ENCODE measurements around the gene CLDN14.

Gene CLDN14

GRCh38 chr21:36422279-36423098 lies 57.4 kb downstream of the CLDN14 start:
- TF ChIP-seq POLR2AphosphoS5 (IDR thresholded peaks at IDR 0.05; ENCODE audit: low read depth, low read length) (no peak), POLR2A (IDR thresholded peaks at IDR 0.05; ENCODE audit: low read depth, low read length) (no peak), SPI1 (IDR thresholded peaks at IDR 0.05; ENCODE audit: low read depth, low read length) (no peak), PAX5 (IDR thresholded peaks at IDR 0.05; ENCODE audit: insufficient read depth, low read length, severe bottlenecking) (no peak), TAF1 (IDR thresholded peaks at IDR 0.05; ENCODE audit: low read depth, low read length) (no peak), POU2F2 (IDR thresholded peaks at IDR 0.05; ENCODE audit: low read depth, low read length) (no peak)
- DNase-seq (ENCODE audit: insufficient read length, low spot score) (peak; percentile 72), FAIRE-seq (peak; percentile 40)

- TF ChIP-seq POLR2A (IDR thresholded peaks at IDR 0.05; ENCODE audit: low read depth, low read length): no peak
- no peak for TF ChIP-seq SPI1 (IDR thresholded peaks at IDR 0.05; ENCODE audit: low read depth, low read length)
- TF ChIP-seq POU2F2 (IDR thresholded peaks at IDR 0.05; ENCODE audit: low read depth, low read length): no peak
- TF ChIP-seq POLR2AphosphoS5 (IDR thresholded peaks at IDR 0.05; ENCODE audit: low read depth, low read length): no peak
- no peak for TF ChIP-seq TAF1 (IDR thresholded peaks at IDR 0.05; ENCODE audit: low read depth, low read length)
- TF ChIP-seq PAX5 (IDR thresholded peaks at IDR 0.05; ENCODE audit: insufficient read depth, low read length, severe bottlenecking): no peak
- FAIRE-seq (no peak), DNase-seq (ENCODE audit: insufficient read length, low spot score) (no peak)
These were observed 59.2 kb downstream of the CLDN14 start for GRCh38 chr21:36420571-36421339.

GRCh38 chr21:36419996-36420395 lies 59.9 kb downstream of the CLDN14 start:
- FAIRE-seq (peak; percentile 78), DNase-seq (ENCODE audit: insufficient read length, low spot score) (peak; percentile 71)
- TF ChIP-seq TAF1 (IDR thresholded peaks at IDR 0.05; ENCODE audit: low read depth, low read length) (no peak), POLR2A (IDR thresholded peaks at IDR 0.05; ENCODE audit: low read depth, low read length) (no peak), SPI1 (IDR thresholded peaks at IDR 0.05; ENCODE audit: low read depth, low read length) (no peak), POU2F2 (IDR thresholded peaks at IDR 0.05; ENCODE audit: low read depth, low read length) (no peak), PAX5 (IDR thresholded peaks at IDR 0.05; ENCODE audit: insufficient read depth, low read length, severe bottlenecking) (no peak), POLR2AphosphoS5 (IDR thresholded peaks at IDR 0.05; ENCODE audit: low read depth, low read length) (no peak)

- DNase-seq (ENCODE audit: insufficient read length, low spot score) (no peak), FAIRE-seq (no peak)
- TF ChIP-seq POLR2A (IDR thresholded peaks at IDR 0.05; ENCODE audit: low read depth, low read length): no peak
- TF ChIP-seq POLR2AphosphoS5 (IDR thresholded peaks at IDR 0.05; ENCODE audit: low read depth, low read length): no peak
- no peak for TF ChIP-seq TAF1 (IDR thresholded peaks at IDR 0.05; ENCODE audit: low read depth, low read length)
- no peak for TF ChIP-seq PAX5 (IDR thresholded peaks at IDR 0.05; ENCODE audit: insufficient read depth, low read length, severe bottlenecking)
- TF ChIP-seq SPI1 (IDR thresholded peaks at IDR 0.05; ENCODE audit: low read depth, low read length): no peak
- no peak for TF ChIP-seq POU2F2 (IDR thresholded peaks at IDR 0.05; ENCODE audit: low read depth, low read length)
These were observed 60.7 kb downstream of the CLDN14 start for GRCh38 chr21:36419241-36419640.

GRCh38 chr21:36415375-36415774 lies 64.5 kb downstream of the CLDN14 start:
- TF ChIP-seq POLR2A (IDR thresholded peaks at IDR 0.05; ENCODE audit: low read depth, low read length) (no peak), POLR2AphosphoS5 (IDR thresholded peaks at IDR 0.05; ENCODE audit: low read depth, low read length) (no peak), POU2F2 (IDR thresholded peaks at IDR 0.05; ENCODE audit: low read depth, low read length) (no peak), TAF1 (IDR thresholded peaks at IDR 0.05; ENCODE audit: low read depth, low read length) (no peak), PAX5 (IDR thresholded peaks at IDR 0.05; ENCODE audit: insufficient read depth, low read length, severe bottlenecking) (no peak), SPI1 (IDR thresholded peaks at IDR 0.05; ENCODE audit: low read depth, low read length) (no peak)
- no peak for FAIRE-seq
- no peak for DNase-seq (ENCODE audit: insufficient read length, low spot score)

GRCh38 chr21:36412916-36413315 lies 67.0 kb downstream of the CLDN14 start:
- FAIRE-seq: no peak
- no peak for TF ChIP-seq POU2F2 (IDR thresholded peaks at IDR 0.05; ENCODE audit: low read depth, low read length)
- no peak for TF ChIP-seq POLR2AphosphoS5 (IDR thresholded peaks at IDR 0.05; ENCODE audit: low read depth, low read length)
- no peak for TF ChIP-seq TAF1 (IDR thresholded peaks at IDR 0.05; ENCODE audit: low read depth, low read length)
- no peak for TF ChIP-seq POLR2A (IDR thresholded peaks at IDR 0.05; ENCODE audit: low read depth, low read length)
- TF ChIP-seq PAX5 (IDR thresholded peaks at IDR 0.05; ENCODE audit: insufficient read depth, low read length, severe bottlenecking): no peak
- no peak for TF ChIP-seq SPI1 (IDR thresholded peaks at IDR 0.05; ENCODE audit: low read depth, low read length)
- DNase-seq (ENCODE audit: insufficient read length, low spot score): no peak

- DNase-seq (ENCODE audit: insufficient read length, low spot score) (no peak), FAIRE-seq (no peak)
- no peak for TF ChIP-seq PAX5 (IDR thresholded peaks at IDR 0.05; ENCODE audit: insufficient read depth, low read length, severe bottlenecking)
- TF ChIP-seq POLR2A (IDR thresholded peaks at IDR 0.05; ENCODE audit: low read depth, low read length): no peak
- TF ChIP-seq POLR2AphosphoS5 (IDR thresholded peaks at IDR 0.05; ENCODE audit: low read depth, low read length): no peak
- TF ChIP-seq SPI1 (IDR thresholded peaks at IDR 0.05; ENCODE audit: low read depth, low read length): no peak
- TF ChIP-seq POU2F2 (IDR thresholded peaks at IDR 0.05; ENCODE audit: low read depth, low read length): no peak
- no peak for TF ChIP-seq TAF1 (IDR thresholded peaks at IDR 0.05; ENCODE audit: low read depth, low read length)
These were observed 68.6 kb downstream of the CLDN14 start for GRCh38 chr21:36411301-36411700.
